Glutamatergic neuron (in vitro differentiated cells): ENCODE results near the gene PRKCH. TPM values are rescaled to one million over a fixed set of nuclear protein-coding genes. Genes with fewer than 3 reads are reported as not detected.

Experiments used
- DNase-seq: peaks from one replicate; pipeline ENCODE4 v3.0.0; 2022
- H3K27ac Mint-ChIP-seq: one replicate; pipeline ENCODE4 v1.8.0; 2020; ENCODE audit warnings: mild to moderate bottlenecking, mixed read lengths, inconsistent platforms; ENCODE audit not compliant: unreplicated experiment
- H3K27me3 Mint-ChIP-seq: one replicate; pipeline ENCODE4 v1.8.0; 2020; ENCODE audit warnings: mild to moderate bottlenecking, moderate library complexity, mixed read lengths, inconsistent platforms; ENCODE audit not compliant: unreplicated experiment
- H3K36me3 Mint-ChIP-seq: one replicate; pipeline ENCODE4 v1.8.0; 2020; ENCODE audit warnings: mild to moderate bottlenecking, mixed read lengths, inconsistent platforms; ENCODE audit not compliant: unreplicated experiment
- H3K4me1 Mint-ChIP-seq: one replicate; pipeline ENCODE4 v1.8.0; 2020; ENCODE audit warnings: mild to moderate bottlenecking, low read depth, mixed read lengths, inconsistent platforms; ENCODE audit not compliant: unreplicated experiment
- H3K4me3 Mint-ChIP-seq: one replicate; pipeline ENCODE4 v1.8.0; 2020; ENCODE audit warnings: mild to moderate bottlenecking, mixed read lengths, inconsistent platforms; ENCODE audit not compliant: unreplicated experiment
- H3K9me3 Mint-ChIP-seq: one replicate; pipeline ENCODE4 v1.8.0; 2020; ENCODE audit warnings: mild to moderate bottlenecking, moderate library complexity, mixed read lengths, inconsistent platforms; ENCODE audit not compliant: unreplicated experiment
- total RNA-seq: library from RNA; stranded (reverse); fragmentation: NEBNext Ultra II Directional; extraction: Animal tissue kit (Norgen Biotek cat#: 25700); gene quantifications from one replicate; pipeline ENCODE4 v1.2.1, GENCODE V29; 2021; ENCODE audit not compliant: unreplicated experiment
- TF ChIP-seq, protein P1 (sequence below): fragments of 200-600 bp; sonication (generic); IDR thresholded peaks from one replicate; pipeline ENCODE4 v1.5.0; 2021; ENCODE audit not compliant: partially characterized antibody, unreplicated experiment

The PRKCH gene
- total RNA-seq, 1 donor from 2014 or later, result 0.54 TPM

- Mint-ChIP-seq H3K27ac (no peak overlapping the region), H3K27me3 (peaks cover 2% of the 10 kb centered on the region), H3K4me3 (no peak overlapping the region), H3K36me3 (no peaks in the 10 kb centered on the region), H3K4me1 (peaks cover 2% of the 10 kb centered on the region), H3K9me3 (peaks cover 1% of the 10 kb centered on the region)
- TF ChIP-seq, protein P1, sequence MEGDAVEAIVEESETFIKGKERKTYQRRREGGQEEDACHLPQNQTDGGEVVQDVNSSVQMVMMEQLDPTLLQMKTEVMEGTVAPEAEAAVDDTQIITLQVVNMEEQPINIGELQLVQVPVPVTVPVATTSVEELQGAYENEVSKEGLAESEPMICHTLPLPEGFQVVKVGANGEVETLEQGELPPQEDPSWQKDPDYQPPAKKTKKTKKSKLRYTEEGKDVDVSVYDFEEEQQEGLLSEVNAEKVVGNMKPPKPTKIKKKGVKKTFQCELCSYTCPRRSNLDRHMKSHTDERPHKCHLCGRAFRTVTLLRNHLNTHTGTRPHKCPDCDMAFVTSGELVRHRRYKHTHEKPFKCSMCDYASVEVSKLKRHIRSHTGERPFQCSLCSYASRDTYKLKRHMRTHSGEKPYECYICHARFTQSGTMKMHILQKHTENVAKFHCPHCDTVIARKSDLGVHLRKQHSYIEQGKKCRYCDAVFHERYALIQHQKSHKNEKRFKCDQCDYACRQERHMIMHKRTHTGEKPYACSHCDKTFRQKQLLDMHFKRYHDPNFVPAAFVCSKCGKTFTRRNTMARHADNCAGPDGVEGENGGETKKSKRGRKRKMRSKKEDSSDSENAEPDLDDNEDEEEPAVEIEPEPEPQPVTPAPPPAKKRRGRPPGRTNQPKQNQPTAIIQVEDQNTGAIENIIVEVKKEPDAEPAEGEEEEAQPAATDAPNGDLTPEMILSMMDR, result no peak
- DNase-seq, result no peak
Measured at GRCh38 chr14:61421212-61421923, 100.0 kb downstream of the PRKCH start.

DNA sequence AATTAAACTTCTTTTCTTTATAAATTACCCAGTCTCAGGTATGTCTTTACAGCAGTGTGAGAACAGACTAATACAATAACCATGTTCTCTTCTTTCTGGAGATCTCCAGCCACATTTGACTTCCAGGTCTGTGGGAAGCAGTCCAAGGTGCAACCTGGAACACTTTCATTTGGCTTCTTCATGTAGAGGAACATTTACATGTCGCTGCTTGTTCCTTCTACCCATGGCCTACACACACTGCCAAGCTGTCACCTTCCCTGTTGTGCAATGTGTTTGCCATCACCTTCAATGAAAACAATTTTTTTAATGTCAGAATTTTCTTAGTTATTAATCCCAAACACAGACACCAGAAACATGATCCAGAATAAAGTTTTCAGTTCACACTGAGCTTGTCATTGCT is 104.7 kb downstream of the PRKCH start:
- Mint-ChIP-seq H3K27ac (no peak overlapping the region), H3K9me3 (peaks cover 1% of the 10 kb centered on the region), H3K4me1 (peaks cover 10% of the 10 kb centered on the region), H3K36me3 (no peaks in the 10 kb centered on the region), H3K4me3 (no peak overlapping the region), H3K27me3 (peaks cover 2% of the 10 kb centered on the region)
- TF ChIP-seq, protein P1, result no peak
- no peak for DNase-seq

DNA sequence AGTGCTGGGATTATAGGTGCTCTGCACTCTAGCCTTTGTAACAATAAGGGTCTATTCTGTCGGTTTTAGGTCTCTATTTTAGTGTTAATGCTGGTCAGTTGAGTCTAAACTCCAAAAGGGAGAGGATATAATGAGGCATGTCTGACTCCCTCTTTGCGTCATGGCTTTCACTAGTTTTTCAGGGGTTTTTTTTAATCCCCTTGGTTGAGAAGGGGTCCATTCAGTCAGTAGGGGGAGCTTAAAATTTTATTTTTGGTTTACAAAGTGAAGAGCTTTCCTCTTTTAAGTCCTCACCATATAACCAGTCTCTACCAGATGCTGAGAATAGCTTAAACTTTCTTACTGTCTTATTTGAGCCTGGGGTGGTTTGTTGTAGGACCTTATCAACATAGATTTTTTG is 106.9 kb downstream of the PRKCH start:
- Mint-ChIP-seq H3K9me3 (peaks cover 1% of the 10 kb centered on the region), H3K4me3 (no peak overlapping the region), H3K27me3 (peaks cover under 1% of the 10 kb centered on the region), H3K36me3 (no peaks in the 10 kb centered on the region), H3K27ac (no peak overlapping the region), H3K4me1 (peaks cover 10% of the 10 kb centered on the region)
- no peak for DNase-seq
- TF ChIP-seq, protein P1, result no peak

DNA sequence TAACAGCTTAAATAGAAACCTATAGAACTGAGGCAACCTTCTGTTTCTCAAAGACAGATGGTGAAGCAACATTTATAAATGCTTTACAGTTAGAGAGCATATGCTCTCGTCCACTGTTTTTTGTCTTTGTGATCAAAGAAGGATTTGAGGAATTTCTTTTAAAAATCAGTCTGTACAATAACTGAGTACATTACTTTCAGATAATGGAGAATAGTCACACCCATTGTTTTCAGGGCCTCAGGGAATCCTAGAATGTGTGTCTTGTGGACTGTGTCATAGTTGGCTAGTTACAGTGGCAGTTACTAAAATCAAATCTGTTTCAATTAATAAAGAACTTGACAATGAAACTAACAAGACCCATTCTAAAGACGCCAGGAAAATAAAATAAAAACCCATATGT is 107.9 kb downstream of the PRKCH start:
- Mint-ChIP-seq H3K36me3 (no peaks in the 10 kb centered on the region), H3K27ac (no peak overlapping the region), H3K27me3 (peaks cover 2% of the 10 kb centered on the region), H3K9me3 (peaks cover under 1% of the 10 kb centered on the region), H3K4me3 (no peak overlapping the region), H3K4me1 (peaks cover 10% of the 10 kb centered on the region)
- TF ChIP-seq, protein P1, result no peak
- DNase-seq, result no peak

- no peaks in the 10 kb centered on the region for H3K36me3 Mint-ChIP-seq
- no peak overlapping the region for H3K27ac Mint-ChIP-seq
- H3K4me3 Mint-ChIP-seq, result no peak overlapping the region
Measured at GRCh38 chr14:61430066-61430757, 108.8 kb downstream of the PRKCH start.

More at GRCh38 chr14:61430066-61430757, 108.8 kb downstream of the PRKCH start:
- TF ChIP-seq, protein P1, result no peak
- peaks cover 10% of the 10 kb centered on the region for H3K4me1 Mint-ChIP-seq
- H3K27me3 Mint-ChIP-seq, result peaks cover 2% of the 10 kb centered on the region
- no peak for DNase-seq
- no peaks in the 10 kb centered on the region for H3K9me3 Mint-ChIP-seq
